Bronchial epithelial cell (primary cell): Measurements from ENCODE around the gene PRKCH. TPM values are rescaled to one million over a fixed set of nuclear protein-coding genes. Genes with fewer than 3 reads are reported as not detected.

Experiments used
- DNase-seq: peaks from one replicate; pipeline ENCODE4 v3.0.0-alpha.2; 2010; ENCODE audit warnings: low read depth
- FAIRE-seq: peaks from 2 replicates; lab custom pipeline; 2011; peaks lifted over from hg19 to GRCh38; lab: Jason Lieb, UNC
- H3K27me3 ChIP-seq: 2 replicates; pipeline ENCODE4 v1.5.1; 2011; ENCODE audit warnings: low read length; ENCODE audit not compliant: control insufficient read depth, insufficient read depth
- H3K36me3 ChIP-seq: 2 replicates; pipeline ENCODE4 v1.5.1; 2011; ENCODE audit warnings: low read length; ENCODE audit not compliant: control insufficient read depth, insufficient read depth
- H3K4me3 ChIP-seq: 2 replicates; pipeline ENCODE4 v1.5.1; 2011; ENCODE audit warnings: mild to moderate bottlenecking, low read depth, low read length, control low read depth
- CTCF ChIP-seq: IDR thresholded peaks from 2 replicates; pipeline ENCODE4 v1.5.1; 2011; ENCODE audit warnings: mild to moderate bottlenecking, moderate library complexity, low read length, control low read depth, inconsistent platforms; ENCODE audit not compliant: insufficient read depth, severe bottlenecking
- total RNA-seq: library from RNA; depleted of rRNA; stranded (reverse); fragments of >200 nt; gene quantifications from 2 replicates; pipeline ENCODE4 v1.2.1, GENCODE V29; 2014

Gene PRKCH
- total RNA-seq, 1 donor from 2014 or later, result 24.5 TPM

GRCh38 chr14:61326146-61326545, 4.8 kb downstream of the PRKCH start:
- DNase-seq (no peak), FAIRE-seq (no peak)
- TF ChIP-seq CTCF, result no peak
- no peaks in the 10 kb centered on the region for H3K27me3 ChIP-seq
- no peaks in the 10 kb centered on the region for H3K36me3 ChIP-seq
- H3K4me3 ChIP-seq, result no peak overlapping the region

GRCh38 chr14:61326847-61327246, 5.5 kb downstream of the PRKCH start:
- no peak for TF ChIP-seq CTCF
- H3K4me3 ChIP-seq, result no peak overlapping the region
- H3K27me3 ChIP-seq, result no peaks in the 10 kb centered on the region
- DNase-seq (peak; percentile 42), FAIRE-seq (no peak)
- H3K36me3 ChIP-seq, result no peaks in the 10 kb centered on the region

GRCh38 chr14:61328626-61329262, 7.4 kb downstream of the PRKCH start:
- Histone ChIP-seq H3K36me3 (no peaks in the 10 kb centered on the region), H3K27me3 (no peaks in the 10 kb centered on the region), H3K4me3 (no peak overlapping the region)
- no peak for DNase-seq
- TF ChIP-seq CTCF, result no peak
- no peak for FAIRE-seq

GRCh38 chr14:61329478-61330051, 8.2 kb downstream of the PRKCH start:
- no peak for TF ChIP-seq CTCF
- no peak for DNase-seq
- no peaks in the 10 kb centered on the region for H3K36me3 ChIP-seq
- FAIRE-seq, result no peak
- no peak overlapping the region for H3K4me3 ChIP-seq
- no peaks in the 10 kb centered on the region for H3K27me3 ChIP-seq

- no peak overlapping the region for H3K4me3 ChIP-seq
- TF ChIP-seq CTCF, result no peak
- no peaks in the 10 kb centered on the region for H3K36me3 ChIP-seq
- FAIRE-seq (no peak), DNase-seq (no peak)
- no peaks in the 10 kb centered on the region for H3K27me3 ChIP-seq
Observed at GRCh38 chr14:61330511-61330910, 9.1 kb downstream of the PRKCH start.
